CD1c-positive myeloid dendritic cell (primary cell): ENCODE results near the gene CROCC2.

Source experiments
- DNase-seq: peaks from one replicate; pipeline ENCODE4 v3.0.0-alpha.2; 2016; ENCODE audit errors: extremely low spot score

The CROCC2 gene

DNA sequence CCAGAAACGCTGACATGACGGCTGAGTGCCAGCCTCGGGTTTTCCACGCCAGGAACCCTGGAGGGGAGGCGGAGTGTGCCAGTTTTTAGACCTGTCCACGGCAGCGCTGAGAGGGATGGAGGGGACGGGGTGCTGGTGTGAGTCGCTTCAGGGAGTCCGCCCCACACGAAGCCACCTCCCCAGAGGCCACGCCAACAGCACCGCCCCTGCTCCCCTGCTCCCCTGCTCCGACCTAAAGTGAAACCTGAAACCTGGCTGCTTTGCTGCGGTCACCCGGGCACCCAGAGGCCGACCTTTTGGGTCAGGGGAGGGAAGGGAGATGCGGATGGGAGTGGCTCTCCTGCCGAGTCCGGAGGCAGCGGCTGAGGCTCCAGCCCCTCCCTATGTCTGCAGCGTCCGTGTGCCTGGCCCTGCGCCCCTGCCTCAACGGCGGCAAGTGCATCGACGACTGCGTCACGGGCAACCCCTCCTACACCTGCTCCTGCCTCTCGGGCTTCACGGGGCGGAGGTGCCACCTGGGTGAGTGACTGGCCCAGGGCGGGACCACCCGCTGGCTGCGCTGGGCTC is 130.3 kb downstream of the CROCC2 start:
- no peak for DNase-seq

DNA sequence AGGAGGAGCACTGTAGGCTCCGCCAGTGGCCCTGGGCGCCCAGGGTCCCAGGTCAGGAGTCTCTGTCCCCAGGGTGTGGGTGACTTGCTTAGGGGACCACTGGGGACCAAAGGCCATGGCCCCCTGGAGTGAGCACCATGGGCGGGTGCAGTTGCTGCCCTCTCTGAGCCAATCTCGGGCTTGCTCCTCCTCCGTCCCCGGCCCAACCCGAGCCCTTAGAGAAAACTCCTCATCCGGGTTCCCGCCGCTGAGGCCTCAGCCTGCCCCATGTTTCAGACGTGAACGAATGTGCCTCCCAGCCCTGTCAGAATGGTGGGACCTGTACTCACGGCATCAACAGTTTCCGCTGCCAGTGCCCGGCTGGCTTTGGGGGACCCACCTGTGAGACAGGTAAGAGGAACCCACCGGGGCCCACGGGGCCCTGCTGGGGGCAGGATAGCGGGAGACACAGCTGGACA is 130.9 kb downstream of the CROCC2 start:
- DNase-seq: no peak

DNA sequence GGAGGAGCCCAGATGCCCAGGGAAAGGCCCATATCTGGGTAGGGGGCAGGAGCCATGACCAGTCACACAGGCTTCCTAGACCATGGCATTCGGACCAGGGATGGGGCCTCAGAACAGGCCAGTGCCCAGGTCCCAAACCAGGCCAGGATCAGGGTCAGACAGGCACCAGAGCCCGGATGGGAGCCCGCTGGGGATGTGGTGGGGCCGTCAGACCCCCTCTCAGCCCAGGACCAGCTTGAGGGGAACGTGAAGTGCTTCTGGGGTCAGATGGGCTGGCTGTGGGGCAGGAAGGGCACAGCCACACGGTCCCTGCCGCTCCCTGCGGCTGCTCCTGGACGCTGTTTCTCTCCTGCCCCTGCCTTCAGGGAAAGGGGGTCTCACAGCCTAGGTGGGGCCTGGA is 131.4 kb downstream of the CROCC2 start:
- no peak for DNase-seq

DNA sequence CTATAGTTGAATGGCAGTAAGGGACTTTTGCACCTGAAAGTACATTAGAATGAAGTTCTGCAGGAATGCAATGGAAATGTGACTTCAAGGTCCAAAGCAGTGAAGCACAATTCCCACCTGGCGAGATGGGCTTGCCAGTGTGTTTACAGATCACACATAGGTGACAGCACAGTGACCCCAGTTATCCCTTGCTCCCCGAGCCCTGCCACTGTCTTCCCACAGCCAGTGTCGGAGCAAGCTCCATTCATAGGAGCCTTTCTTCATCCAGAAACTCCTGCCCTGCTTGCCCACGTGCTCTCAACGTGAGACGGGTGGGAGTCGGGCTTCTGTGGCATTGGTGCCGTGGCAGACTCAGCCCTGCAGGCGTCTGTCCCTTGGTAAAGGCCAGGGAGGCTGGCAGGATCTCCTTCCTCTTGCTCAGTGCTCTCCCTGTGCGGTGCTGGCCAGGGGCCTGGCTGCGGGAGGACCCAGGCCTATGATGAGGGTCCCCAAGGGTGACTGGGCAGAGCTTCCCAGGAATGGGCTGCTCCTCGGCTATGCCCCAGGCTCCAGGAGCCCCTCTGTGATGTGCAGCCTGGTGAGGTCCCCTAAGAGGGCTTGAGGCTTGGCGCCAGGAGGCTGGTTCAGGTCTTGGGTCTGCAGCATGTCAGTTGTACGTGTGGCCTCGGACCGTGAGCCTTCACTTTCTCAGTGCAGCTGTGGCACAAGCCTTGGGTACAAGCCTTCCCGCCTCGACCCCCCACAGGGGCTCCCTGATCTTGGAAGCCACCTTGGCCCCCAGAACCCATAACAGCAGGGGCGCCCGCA is 132.4 kb downstream of the CROCC2 start:
- no peak for DNase-seq

DNA sequence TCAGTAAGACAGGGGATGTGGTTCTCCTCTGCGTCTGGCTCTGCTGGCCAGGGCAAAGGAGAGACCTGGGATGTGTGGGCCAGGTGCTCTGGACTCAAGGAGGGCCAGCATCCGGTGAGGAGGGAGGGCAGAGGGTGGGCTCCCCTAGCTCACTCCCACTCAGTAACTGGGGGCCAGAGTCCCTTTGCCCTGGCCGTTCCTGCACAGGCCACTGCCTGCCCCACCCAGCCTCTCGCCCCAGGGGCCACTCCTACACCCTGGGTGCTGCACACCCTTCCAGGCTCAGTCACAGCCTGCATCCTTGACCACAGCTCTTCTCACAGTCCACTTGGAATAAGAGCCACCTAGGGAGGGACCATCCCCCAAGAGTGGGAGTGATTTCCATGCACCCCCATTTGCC is 133.3 kb downstream of the CROCC2 start:
- no peak for DNase-seq

DNA sequence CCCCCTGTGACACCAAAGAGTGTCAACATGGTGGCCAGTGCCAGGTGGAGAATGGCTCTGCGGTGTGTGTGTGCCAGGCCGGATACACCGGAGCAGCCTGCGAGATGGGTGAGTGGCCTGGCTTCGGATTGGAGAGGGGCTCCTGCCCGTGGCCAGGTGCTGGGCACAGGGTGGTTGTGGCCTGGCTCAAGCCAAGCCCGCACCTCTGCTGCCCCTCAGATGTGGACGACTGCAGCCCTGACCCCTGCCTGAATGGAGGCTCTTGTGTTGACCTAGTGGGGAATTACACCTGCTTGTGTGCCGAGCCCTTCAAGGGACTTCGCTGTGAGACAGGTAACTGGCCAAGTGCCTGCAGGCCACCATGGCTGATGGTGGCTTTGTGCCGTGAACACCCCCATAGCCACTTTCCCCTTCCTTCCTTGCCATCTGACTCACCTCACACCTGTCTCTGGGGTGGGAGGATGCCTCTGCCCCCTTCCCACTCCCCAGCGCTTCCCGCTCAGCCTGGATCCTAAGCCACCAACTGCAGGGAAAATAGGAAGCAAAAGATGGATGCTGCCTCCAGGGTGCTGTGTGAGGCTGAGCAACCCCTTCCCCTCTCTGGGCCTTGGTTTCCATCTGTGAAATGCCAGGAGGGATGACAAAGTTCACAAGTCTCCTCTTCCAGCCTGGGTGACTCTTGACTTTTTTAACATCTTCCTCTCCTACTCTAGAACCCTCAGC is 134.1 kb downstream of the CROCC2 start:
- DNase-seq: no peak

DNA sequence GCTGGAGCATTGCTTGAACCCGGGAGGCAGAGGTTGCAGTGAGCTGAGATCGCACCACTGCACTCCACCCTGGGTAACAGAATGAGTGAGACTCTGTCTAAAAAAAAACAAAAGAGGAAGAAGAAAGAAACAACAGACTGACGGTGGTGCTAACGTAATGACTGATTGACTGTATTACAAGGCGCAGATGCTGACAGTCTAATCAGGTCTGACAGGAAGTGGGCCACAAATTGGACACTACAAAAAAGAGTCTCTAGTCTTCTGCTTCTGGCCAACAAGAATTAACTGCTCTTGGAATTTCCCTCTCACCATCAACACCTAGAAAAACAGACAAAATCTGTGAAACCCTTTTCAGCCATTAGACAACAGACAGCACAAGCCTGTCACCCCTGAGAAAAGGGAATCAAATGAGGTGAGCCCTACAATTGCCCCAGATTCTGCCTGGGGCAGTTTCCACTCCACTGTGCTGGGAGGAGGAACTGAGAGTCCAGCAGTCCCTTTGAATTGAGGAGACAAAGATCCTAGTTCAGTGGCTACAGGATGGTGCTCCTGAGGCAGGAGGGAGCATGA is 135.5 kb downstream of the CROCC2 start:
- DNase-seq: peak; percentile 10
